NOMO-1 treated with DMSO at 0.1 percent for 48 hours (cell line): ENCODE results near the gene CASKIN1.

Source experiments
- DNase-seq: peaks from one replicate; lab custom pipeline; 2025; ENCODE audit not compliant: unreplicated experiment; lab: John Stamatoyannopoulos, UW

CASKIN1 gene

GRCh38 chr16:2176047-2176446, 20.4 kb downstream of the CASKIN1 start:
- no peak for DNase-seq

GRCh38 chr16:2175454-2175853, 21.0 kb downstream of the CASKIN1 start:
- DNase-seq, result no peak

- DNase-seq, result no peak
Measured at GRCh38 chr16:2174396-2175131, 21.8 kb downstream of the CASKIN1 start.

GRCh38 chr16:2173916-2174315, 22.5 kb downstream of the CASKIN1 start:
- DNase-seq, result no peak

- no peak for DNase-seq
Measured at GRCh38 chr16:2173366-2173765, 23.0 kb downstream of the CASKIN1 start.

GRCh38 chr16:2172688-2173335, 23.6 kb downstream of the CASKIN1 start:
- no peak for DNase-seq

GRCh38 chr16:2171601-2172178, 24.7 kb downstream of the CASKIN1 start:
- no peak for DNase-seq

GRCh38 chr16:2170587-2171435, 25.6 kb downstream of the CASKIN1 start:
- DNase-seq, result no peak

- DNase-seq, result no peak
Measured at GRCh38 chr16:2170080-2170479, 26.3 kb downstream of the CASKIN1 start.

GRCh38 chr16:2167068-2167638, 29.3 kb downstream of the CASKIN1 start:
- DNase-seq, result no peak

- DNase-seq, result no peak
Measured at GRCh38 chr16:2166263-2167067, 29.9 kb downstream of the CASKIN1 start.

- no peak for DNase-seq
Measured at GRCh38 chr16:2165861-2166260, 30.5 kb downstream of the CASKIN1 start.

GRCh38 chr16:2163211-2163881, 33.1 kb downstream of the CASKIN1 start:
- no peak for DNase-seq

- DNase-seq, result no peak
Measured at GRCh38 chr16:2162676-2163118, 33.7 kb downstream of the CASKIN1 start.

GRCh38 chr16:2161911-2162310, 34.5 kb downstream of the CASKIN1 start:
- DNase-seq, result no peak

- DNase-seq, result no peak
Measured at GRCh38 chr16:2160915-2161551, 35.4 kb downstream of the CASKIN1 start.

- no peak for DNase-seq
Measured at GRCh38 chr16:2159175-2159838, 37.1 kb downstream of the CASKIN1 start.

- DNase-seq, result no peak
Measured at GRCh38 chr16:2158262-2158638, 38.2 kb downstream of the CASKIN1 start.
